Loucy (cell line): ENCODE measurements around the gene UNC13C.

Experiments used
- H2AFZ ChIP-seq: fragments of 200-600 bp; sonication (generic); 2 replicates; pipeline ENCODE4 v1.6.0; 2016; ENCODE audit warnings: antibody characterized with exemption, mild to moderate bottlenecking, low read length, moderate library complexity
- H3F3A ChIP-seq: fragments of 200-600 bp; 2 replicates; pipeline ENCODE4 v1.6.0; 2016; ENCODE audit warnings: antibody characterized with exemption, low read depth, mild to moderate bottlenecking
- H3K27me3 ChIP-seq: fragments of 200-600 bp; sonication (generic); 2 replicates; pipeline ENCODE4 v1.6.1; 2014; ENCODE audit warnings: low read length, mild to moderate bottlenecking; ENCODE audit not compliant: insufficient read depth, poor library complexity, severe bottlenecking
- H3K36me3 ChIP-seq: fragments of 200-600 bp; sonication (generic); 2 replicates; pipeline ENCODE4 v1.6.1; 2016; ENCODE audit warnings: low read length; ENCODE audit not compliant: insufficient read depth
- H3K4me1 ChIP-seq: fragments of 200-600 bp; sonication (generic); 2 replicates; pipeline ENCODE4 v1.5.1; 2014; ENCODE audit warnings: low read length, mild to moderate bottlenecking; ENCODE audit not compliant: insufficient read depth, poor library complexity, severe bottlenecking
- H3K4me2 ChIP-seq: fragments of 200-600 bp; sonication (generic); 2 replicates; pipeline ENCODE4 v1.6.0; 2014; ENCODE audit warnings: antibody characterized with exemption, low read length, low read depth, mild to moderate bottlenecking; ENCODE audit not compliant: poor library complexity, severe bottlenecking
- H3K4me3 ChIP-seq: fragments of 200-600 bp; sonication (generic); 2 replicates; pipeline ENCODE4 v1.5.1; 2014; ENCODE audit warnings: low read length, mild to moderate bottlenecking, mixed read lengths; ENCODE audit not compliant: poor library complexity, severe bottlenecking
- H3K79me2 ChIP-seq: fragments of 200-600 bp; sonication (generic); 2 replicates; pipeline ENCODE4 v1.6.1; 2014; ENCODE audit warnings: low read length; ENCODE audit not compliant: insufficient read depth
- H3K9ac ChIP-seq: fragments of 200-600 bp; sonication (generic); 2 replicates; pipeline ENCODE4 v1.6.0; 2014; ENCODE audit warnings: mild to moderate bottlenecking, low read depth, low read length, moderate library complexity; ENCODE audit not compliant: poor library complexity, severe bottlenecking
- H3K9me2 ChIP-seq: fragments of 200-600 bp; sonication (generic); replicated peaks from 2 replicates; pipeline ENCODE4 v1.6.1; 2016; ENCODE audit warnings: low read depth, low read length, mixed read lengths
- H3K9me3 ChIP-seq: fragments of 200-600 bp; sonication (generic); 2 replicates; pipeline ENCODE4 v1.6.1; 2014; ENCODE audit warnings: mild to moderate bottlenecking, antibody characterized with exemption, low read length, low read depth; ENCODE audit not compliant: insufficient read depth
- H4K20me1 ChIP-seq: fragments of 200-600 bp; sonication (generic); 2 replicates; pipeline ENCODE4 v1.6.0; 2014; ENCODE audit warnings: antibody characterized with exemption, low read length, mild to moderate bottlenecking; ENCODE audit not compliant: insufficient read depth, poor library complexity, severe bottlenecking
- CTCF ChIP-seq: fragments of 200-600 bp; sonication (generic); conservative IDR thresholded peaks from 2 replicates; pipeline ENCODE4 v1.5.1; 2014; ENCODE audit warnings: mild to moderate bottlenecking, antibody characterized with exemption, low read length
- EZH2phosphoT487 ChIP-seq: fragments of 200-600 bp; IDR thresholded peaks from 2 replicates; pipeline ENCODE4 v1.6.1; 2018; ENCODE audit warnings: antibody characterized with exemption, mild to moderate bottlenecking, moderate library complexity, borderline replicate concordance

The UNC13C gene

DNA sequence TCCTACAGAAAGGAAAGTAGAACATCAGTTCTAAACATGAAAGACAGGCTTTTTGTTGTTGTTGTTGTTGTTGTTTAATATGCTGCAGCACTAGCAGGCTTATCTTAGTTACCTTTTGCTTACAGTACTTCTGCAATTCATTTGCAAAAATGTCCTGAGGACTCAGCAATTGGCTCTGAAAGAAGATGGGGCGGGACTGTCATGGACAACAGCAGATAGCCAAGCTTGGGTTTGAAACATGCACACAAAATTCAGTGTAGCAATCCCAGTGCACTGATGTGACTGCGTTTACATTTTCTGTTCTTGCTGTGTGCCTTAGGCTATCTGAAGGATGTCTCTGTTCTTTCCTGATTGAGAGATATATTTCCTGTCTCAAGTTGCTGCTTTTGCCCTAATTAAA lies 9.2 kb downstream of the UNC13C start:
- Histone ChIP-seq H3K4me2 (no peak overlapping the region), H3K36me3 (no peaks in the 10 kb centered on the region), H3K4me3 (no peak overlapping the region), H3K9me3 (no peaks in the 10 kb centered on the region), H3K9me2 (no peaks in the 10 kb centered on the region), H4K20me1 (no peaks in the 10 kb centered on the region), H3K9ac (no peak overlapping the region), H3K27me3 (no peaks in the 10 kb centered on the region), H3K79me2 (no peaks in the 10 kb centered on the region), H2AFZ (no peak overlapping the region), H3F3A (no peaks in the 10 kb centered on the region), H3K4me1 (no peaks in the 10 kb centered on the region)
- TF ChIP-seq EZH2phosphoT487 (no peak), CTCF (no peak)

- Histone ChIP-seq H3K27me3 (peaks cover 12% of the 10 kb centered on the region), H3K79me2 (no peaks in the 10 kb centered on the region), H3K4me3 (no peak overlapping the region), H3F3A (no peaks in the 10 kb centered on the region), H4K20me1 (no peaks in the 10 kb centered on the region), H3K4me2 (no peak overlapping the region), H3K9me3 (no peaks in the 10 kb centered on the region), H3K9me2 (no peaks in the 10 kb centered on the region), H3K9ac (no peak overlapping the region), H3K36me3 (no peaks in the 10 kb centered on the region), H2AFZ (no peak overlapping the region), H3K4me1 (no peaks in the 10 kb centered on the region)
- TF ChIP-seq CTCF (no peak), EZH2phosphoT487 (no peak)
Observed at GRCh38 chr15:54007256-54007655, 29.0 kb downstream of the UNC13C start.

- Histone ChIP-seq H3K79me2 (no peaks in the 10 kb centered on the region), H3K9me3 (no peaks in the 10 kb centered on the region), H3K36me3 (no peaks in the 10 kb centered on the region), H3K4me3 (no peak overlapping the region), H3K9ac (no peak overlapping the region), H3K4me2 (no peak overlapping the region), H3K9me2 (no peaks in the 10 kb centered on the region), H4K20me1 (no peaks in the 10 kb centered on the region), H2AFZ (no peak overlapping the region), H3K27me3 (no peaks in the 10 kb centered on the region), H3K4me1 (no peaks in the 10 kb centered on the region), H3F3A (no peaks in the 10 kb centered on the region)
- TF ChIP-seq EZH2phosphoT487 (no peak), CTCF (no peak)
Observed at GRCh38 chr15:54011656-54012055, 33.4 kb downstream of the UNC13C start.
